NCI-H774 (cell line): Measurements from ENCODE around the gene CCDC124.
"Not testable (repeated sequence)": the region's sequence is repeated elsewhere in the genome, so short reads cannot be mapped to it uniquely, and the experiment has no call there.

Experiments used
- DNase-seq: peaks from one replicate; lab custom pipeline; 2025; lab: John Stamatoyannopoulos, UW

CCDC124 gene

DNA sequence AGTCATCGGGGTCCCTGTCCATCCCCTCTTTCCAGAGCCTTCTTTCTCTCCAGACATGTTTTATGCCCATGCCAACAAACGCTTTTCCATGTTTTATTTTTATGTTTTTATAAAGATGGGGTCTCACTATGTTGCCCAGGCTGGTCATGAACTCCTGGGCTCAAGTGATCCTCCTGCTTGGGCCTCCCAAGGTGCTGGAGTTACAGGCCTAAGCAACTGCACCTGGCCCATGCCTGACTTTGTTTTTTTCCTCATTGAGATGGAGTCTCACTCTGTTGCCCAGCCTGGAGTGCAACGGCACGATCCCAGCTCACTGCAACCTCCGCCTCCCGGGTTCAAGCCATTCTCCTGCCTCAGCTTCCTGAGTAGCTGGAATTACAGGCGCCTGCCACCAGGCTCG lies 53.8 kb downstream of the CCDC124 start:
- DNase-seq = not testable (repeated sequence)

DNA sequence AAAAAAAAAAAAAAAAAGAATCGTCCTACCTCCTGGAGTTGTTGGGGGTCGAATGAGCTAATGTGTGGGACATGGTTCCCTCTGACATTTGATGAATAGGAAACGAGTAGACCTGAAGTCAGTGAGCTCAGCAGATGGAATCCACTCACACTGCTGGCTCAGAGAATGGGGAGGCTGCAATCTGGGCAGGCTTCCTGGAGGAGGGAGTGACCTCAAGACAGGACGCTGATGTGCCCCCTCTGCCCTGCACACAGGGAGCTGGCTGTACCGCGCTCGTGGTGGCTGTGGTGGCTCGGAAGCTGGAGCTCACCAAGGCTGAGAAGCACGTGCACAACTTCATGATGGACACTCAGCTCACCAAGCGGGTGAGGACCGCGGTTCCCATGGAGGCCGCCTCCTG lies 55.3 kb downstream of the CCDC124 start:
- DNase-seq = no peak

DNA sequence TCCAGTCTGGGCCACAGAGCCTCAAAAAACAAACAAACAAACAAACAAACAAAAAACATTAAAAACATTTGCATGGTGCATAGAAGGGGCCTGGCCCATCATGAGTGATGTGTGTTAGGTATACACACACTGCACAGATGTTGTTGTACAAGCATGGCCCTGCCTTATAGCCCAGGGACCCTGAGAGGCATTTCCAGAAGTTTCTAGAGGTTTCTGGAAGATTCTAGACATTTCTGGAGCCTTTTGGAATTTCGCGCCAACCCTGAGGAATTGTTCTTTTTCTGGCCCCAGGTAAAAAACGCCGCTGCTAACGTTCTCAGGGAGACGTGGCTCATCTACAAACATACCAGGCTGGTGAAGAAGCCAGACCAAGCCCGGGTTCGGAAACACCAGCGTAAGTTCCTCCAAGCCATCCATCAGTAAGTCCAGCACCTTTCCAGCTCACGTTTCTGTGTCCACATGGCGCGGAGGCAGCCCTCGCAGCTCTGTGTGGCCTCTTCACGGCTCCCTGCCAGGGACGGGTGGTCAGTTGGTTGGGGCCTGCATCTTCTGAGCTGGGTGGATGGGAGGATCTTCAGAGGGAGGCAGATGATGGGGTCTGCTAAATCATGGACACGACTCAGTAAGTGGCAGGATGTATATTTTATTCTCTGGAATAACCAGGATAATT lies 56.7 kb downstream of the CCDC124 start:
- no peak for DNase-seq

DNA sequence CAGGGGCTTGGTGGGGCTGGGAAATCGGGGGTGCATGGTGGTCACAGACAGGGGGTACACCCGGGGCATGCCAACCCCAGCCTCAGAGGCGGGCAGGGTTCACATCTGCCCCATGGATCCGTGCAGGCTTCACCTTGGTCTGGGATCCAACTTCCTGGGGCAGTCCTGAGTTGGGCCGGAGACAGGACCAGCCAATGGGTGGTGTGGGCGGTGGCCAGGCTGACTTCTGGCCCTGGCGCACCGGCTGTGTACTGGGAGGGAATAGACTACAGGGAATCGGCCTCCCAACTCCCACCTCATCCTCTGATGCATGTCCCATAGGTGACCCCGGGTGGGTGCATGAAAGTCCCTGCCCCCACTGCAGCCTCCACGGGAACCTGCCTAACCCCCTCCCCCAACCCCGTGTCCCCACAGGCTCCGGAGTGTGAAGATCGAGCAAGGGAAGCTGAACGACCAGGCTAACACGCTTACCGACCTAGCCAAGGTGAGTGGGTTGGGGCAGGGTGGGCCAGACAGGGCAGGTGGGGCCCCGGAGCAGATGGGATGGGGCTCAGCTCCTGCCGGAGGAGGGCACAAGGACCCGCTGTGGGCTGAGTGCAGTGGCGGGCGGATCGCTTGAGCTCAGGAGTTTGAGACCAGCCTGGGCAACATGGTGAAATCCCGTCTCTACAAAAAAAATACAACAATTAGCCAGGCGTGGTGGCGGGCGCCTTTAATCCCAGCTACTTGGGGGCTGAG lies 60.4 kb downstream of the CCDC124 start:
- DNase-seq = no peak
